HUDEP-2 (cell line): ENCODE measurements around the gene FARSA.

Experiments used
- DNase-seq, 76 experiments: peaks; one replicate each; lab custom pipeline; 2025; ENCODE audit not compliant: unreplicated experiment in 76 of 76; lab: John Stamatoyannopoulos, UW

The FARSA gene

DNA sequence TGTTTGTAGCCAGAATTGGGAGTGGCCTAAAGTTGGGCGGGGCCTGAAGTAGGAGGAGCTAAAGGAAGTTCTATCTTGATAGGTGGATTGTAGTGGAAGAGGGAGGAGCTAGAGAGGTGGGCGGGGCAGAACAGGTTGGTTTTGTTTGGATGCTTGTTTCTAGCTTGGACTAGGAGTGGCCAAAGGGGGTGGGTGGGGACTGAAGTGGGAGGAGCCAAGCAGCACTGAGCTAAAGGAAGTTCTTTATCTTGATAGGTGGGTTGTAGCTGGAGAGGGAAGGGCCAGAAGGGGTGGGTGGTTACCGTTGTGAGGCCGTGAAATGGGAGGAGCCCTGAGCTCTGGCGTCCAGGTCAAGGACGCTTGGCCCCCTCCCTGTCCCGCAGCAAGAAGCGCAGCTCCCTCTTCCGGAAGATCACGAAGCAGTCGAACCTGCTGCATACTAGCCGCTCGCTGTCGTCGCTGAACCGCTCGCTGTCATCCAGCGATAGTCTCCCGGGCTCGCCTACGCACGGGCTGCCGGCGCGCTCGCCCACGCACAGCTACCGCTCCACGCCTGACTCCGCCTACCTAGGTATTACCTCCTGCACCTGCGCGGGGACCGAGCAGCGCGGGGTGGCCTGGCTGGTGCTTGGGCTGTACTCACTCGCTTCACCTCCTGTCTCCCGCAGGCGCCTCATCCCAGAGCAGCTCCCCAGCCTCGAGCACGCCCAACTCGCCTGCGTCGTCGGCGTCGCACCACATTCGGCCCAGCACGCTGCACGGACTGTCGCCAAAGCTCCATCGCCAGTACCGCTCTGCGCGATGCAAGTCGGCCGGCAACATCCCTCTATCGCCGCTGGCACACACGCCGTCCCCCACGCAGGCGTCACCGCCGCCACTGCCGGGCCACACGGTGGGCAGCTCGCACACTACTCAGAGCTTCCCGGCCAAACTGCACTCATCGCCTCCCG lies 60.3 kb downstream of the FARSA start:
- DNase-seq, result peak in 58 of 76 experiments; percentile 13 to 83 (median 62)
